Colon (tissue), 2 donors: ENCODE data around the gene MRPL40.

Experiments
- FAIRE-seq: peaks from 2 replicates; lab custom pipeline; 2012; peaks lifted over from hg19 to GRCh38; lab: Jason Lieb, UNC
- donor health status: control.
- donor health status: control.

MRPL40 gene

GRCh38 chr22:19432133-19432851 is at the start of gene MRPL40:
Gene MRPL40 (plus strand): TSS chr22:19432545. CDS start chr22:19432555, 10 bp downstream.
- FAIRE-seq: no peak

- no peak for FAIRE-seq
Observed at GRCh38 chr22:19383292-19383691, 49.1 kb upstream of the MRPL40 start.

- no peak for FAIRE-seq
Observed at GRCh38 chr22:19385221-19385906, 47.0 kb upstream of the MRPL40 start.

GRCh38 chr22:19386248-19386647 is 46.1 kb upstream of the MRPL40 start:
- no peak for FAIRE-seq

GRCh38 chr22:19387038-19387437 is 45.3 kb upstream of the MRPL40 start:
- FAIRE-seq: no peak

- FAIRE-seq: no peak
Observed at GRCh38 chr22:19387575-19387974, 44.8 kb upstream of the MRPL40 start.

GRCh38 chr22:19393704-19394103 is 38.6 kb upstream of the MRPL40 start:
- no peak for FAIRE-seq

GRCh38 chr22:19394274-19395050 is 37.9 kb upstream of the MRPL40 start:
- no peak for FAIRE-seq

- no peak for FAIRE-seq
Observed at GRCh38 chr22:19395276-19395675, 37.1 kb upstream of the MRPL40 start.

GRCh38 chr22:19396561-19396933 is 35.8 kb upstream of the MRPL40 start:
- no peak for FAIRE-seq

GRCh38 chr22:19396934-19397733 is 35.2 kb upstream of the MRPL40 start:
- no peak for FAIRE-seq

- no peak for FAIRE-seq
Observed at GRCh38 chr22:19397734-19398104, 34.6 kb upstream of the MRPL40 start.

- no peak for FAIRE-seq
Observed at GRCh38 chr22:19398206-19398605, 34.1 kb upstream of the MRPL40 start.

- FAIRE-seq: no peak
Observed at GRCh38 chr22:19398652-19399051, 33.7 kb upstream of the MRPL40 start.

GRCh38 chr22:19400881-19401280 is 31.5 kb upstream of the MRPL40 start:
- FAIRE-seq: no peak

- FAIRE-seq: no peak
Observed at GRCh38 chr22:19401483-19401882, 30.9 kb upstream of the MRPL40 start.

GRCh38 chr22:19402642-19403191 is 29.6 kb upstream of the MRPL40 start:
- FAIRE-seq: no peak

GRCh38 chr22:19404676-19405075 is 27.7 kb upstream of the MRPL40 start:
- no peak for FAIRE-seq

- FAIRE-seq: no peak
Observed at GRCh38 chr22:19405133-19405532, 27.2 kb upstream of the MRPL40 start.

GRCh38 chr22:19405652-19406051 is 26.7 kb upstream of the MRPL40 start:
- no peak for FAIRE-seq

GRCh38 chr22:19406281-19406811 is 26.0 kb upstream of the MRPL40 start:
- FAIRE-seq: no peak

- no peak for FAIRE-seq
Observed at GRCh38 chr22:19406846-19407245, 25.5 kb upstream of the MRPL40 start.
